Lung (tissue), 12 donors: ENCODE measurements around the gene FYN. TPM values are rescaled to one million over a fixed set of nuclear protein-coding genes. Genes with fewer than 3 reads are reported as not detected.

Source experiments
- ATAC-seq: fragments of 200-7000 bp; cut with Tn5 transposase; one replicate; pipeline ENCODE4 v1.9.1; 2020; ENCODE audit warnings: moderate number of reproducible peaks; ENCODE audit not compliant: insufficient read depth, low FRiP score
- DNase-seq, 3 donors: peaks; one replicate each; pipeline ENCODE4 v3.0.0-alpha.2; 2013 to 2017
- H3K27ac ChIP-seq, 2 donors: one replicate each; pipeline ENCODE4 v1.5.1; 2013; ENCODE audit warnings: mild to moderate bottlenecking in 2 of 2, moderate library complexity in 2 of 2, control low read depth in 1 of 2, inconsistent platforms in 1 of 2, low read depth in 1 of 2, low read length in 1 of 2
- H3K27me3 ChIP-seq, 3 donors: one replicate each; pipeline ENCODE4 v1.5.1; 2013; ENCODE audit warnings: low read length in 2 of 3; ENCODE audit not compliant: control insufficient read depth in 3 of 3, insufficient read depth in 3 of 3
- H3K36me3 ChIP-seq, 4 donors: one replicate each; pipeline ENCODE4 v1.5.1; 2013; ENCODE audit warnings: low read length in 4 of 4, mild to moderate bottlenecking in 1 of 4, moderate library complexity in 1 of 4; ENCODE audit not compliant: control insufficient read depth in 4 of 4, insufficient read depth in 4 of 4
- H3K4me1 ChIP-seq, 5 donors: one replicate each; pipeline ENCODE4 v1.5.1; 2013; ENCODE audit warnings: low read length in 5 of 5, mild to moderate bottlenecking in 2 of 5, moderate library complexity in 1 of 5; ENCODE audit not compliant: control insufficient read depth in 5 of 5, insufficient read depth in 5 of 5
- H3K4me3 ChIP-seq: one replicate; pipeline ENCODE4 v1.5.1; 2013; ENCODE audit warnings: mild to moderate bottlenecking, control low read depth, moderate library complexity
- H3K9ac ChIP-seq, 2 donors: one replicate each; pipeline ENCODE4 v1.5.1; 2013; ENCODE audit warnings: low read length in 2 of 2, control low read depth in 1 of 2; ENCODE audit not compliant: insufficient read depth in 1 of 2
- H3K9me3 ChIP-seq, 4 donors: one replicate each; pipeline ENCODE4 v1.5.1; 2013; ENCODE audit warnings: low read length in 3 of 4, mild to moderate bottlenecking in 1 of 4, moderate library complexity in 1 of 4; ENCODE audit not compliant: control insufficient read depth in 4 of 4, insufficient read depth in 3 of 4
- WGBS, 2 donors: extraction: QIAGEN DNeasy Blood & Tissue Kit; methylation state at CpG; one replicate each; pipeline ENCODE4 v1.1.7; 2013; 5-methylcytosine and 5-hydroxymethylcytosine counted together
- polyA plus RNA-seq, 2 donors: library from polyadenylated mRNA; stranded (reverse); fragments of 200-250 nt; gene quantifications; one replicate each; pipeline ENCODE4 v1.2.1, GENCODE V29; 2013
- total RNA-seq, 2 donors: library from RNA; depleted of rRNA in 1 of 2; stranded (reverse); fragments of >200 nt in 1 of 2; gene quantifications; one replicate each; pipeline ENCODE4 v1.2.1, GENCODE V29; 2014 to 2021
- TF ChIP-seq, protein P1 (sequence below): IDR thresholded peaks from 2 replicates; pipeline ENCODE4 v1.5.1; 2012; ENCODE audit warnings: mild to moderate bottlenecking; ENCODE audit errors: control extremely low read depth, extremely low read depth
- donor health status: control.
- donor health status: control.
- donor health status: Bipolar disorder and iron deficiency.
- donor health status: healthy.
- donor health status: DM: yes; HTN: yes; CAD: no.

The FYN gene
- total and polyA plus RNA-seq, 4 donors = 27.3 to 157 (median 71.0) TPM

DNA sequence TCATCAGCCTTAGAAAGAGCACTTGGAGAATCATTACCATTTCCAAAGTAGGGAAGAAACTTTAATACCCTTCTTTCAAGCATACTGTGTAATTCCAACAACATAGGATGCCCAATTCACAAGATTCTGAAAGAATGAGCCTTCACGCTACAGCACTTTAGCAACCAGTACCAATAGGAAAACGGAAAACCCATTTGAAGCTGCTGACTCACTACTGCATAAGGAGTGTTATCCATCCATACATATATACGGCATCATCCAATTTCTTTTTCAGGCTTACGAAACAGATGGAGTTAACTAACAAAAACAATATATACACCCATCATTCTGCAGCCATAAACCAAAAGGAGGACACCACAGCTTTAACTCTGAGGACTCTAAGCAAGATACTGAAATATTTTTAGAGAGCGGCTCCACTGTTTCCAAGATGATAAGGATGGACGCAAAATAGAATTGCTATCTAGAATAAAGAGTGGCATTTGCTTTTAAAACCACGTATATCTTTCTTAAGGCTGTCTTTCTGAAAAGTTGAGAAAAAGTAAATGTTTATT lies 24.9 kb downstream of the FYN start:
- 88 to 90% methylated on average over 7 of the region's 7 CpGs for WGBS, 2 donors
- TF ChIP-seq, protein P1, sequence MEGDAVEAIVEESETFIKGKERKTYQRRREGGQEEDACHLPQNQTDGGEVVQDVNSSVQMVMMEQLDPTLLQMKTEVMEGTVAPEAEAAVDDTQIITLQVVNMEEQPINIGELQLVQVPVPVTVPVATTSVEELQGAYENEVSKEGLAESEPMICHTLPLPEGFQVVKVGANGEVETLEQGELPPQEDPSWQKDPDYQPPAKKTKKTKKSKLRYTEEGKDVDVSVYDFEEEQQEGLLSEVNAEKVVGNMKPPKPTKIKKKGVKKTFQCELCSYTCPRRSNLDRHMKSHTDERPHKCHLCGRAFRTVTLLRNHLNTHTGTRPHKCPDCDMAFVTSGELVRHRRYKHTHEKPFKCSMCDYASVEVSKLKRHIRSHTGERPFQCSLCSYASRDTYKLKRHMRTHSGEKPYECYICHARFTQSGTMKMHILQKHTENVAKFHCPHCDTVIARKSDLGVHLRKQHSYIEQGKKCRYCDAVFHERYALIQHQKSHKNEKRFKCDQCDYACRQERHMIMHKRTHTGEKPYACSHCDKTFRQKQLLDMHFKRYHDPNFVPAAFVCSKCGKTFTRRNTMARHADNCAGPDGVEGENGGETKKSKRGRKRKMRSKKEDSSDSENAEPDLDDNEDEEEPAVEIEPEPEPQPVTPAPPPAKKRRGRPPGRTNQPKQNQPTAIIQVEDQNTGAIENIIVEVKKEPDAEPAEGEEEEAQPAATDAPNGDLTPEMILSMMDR = no peak

GRCh38 chr6:111846492-111847409 lies 26.5 kb downstream of the FYN start:
- no peak for DNase-seq
- Histone ChIP-seq H3K4me1 (peaks cover 30 to 71% (median 38%) of the 10 kb centered on the region in 5 donors), H3K9ac (no peak overlapping the region), H3K4me3 (no peak overlapping the region), H3K36me3 (no peaks in the 10 kb centered on the region), H3K27ac (no peak overlapping the region), H3K27me3 (no peaks in the 10 kb centered on the region), H3K9me3 (no peaks in the 10 kb centered on the region)
- ATAC-seq = no peak
- TF ChIP-seq, protein P1 = no peak
- 46 to 54% methylated on average over 5 of the region's 5 CpGs for WGBS, 2 donors

More for the DNA sequence above, 24.9 kb downstream of the FYN start:
- H3K4me1 ChIP-seq = peaks cover 25 to 70% (median 44%) of the 10 kb centered on the region in 5 donors
- no peak overlapping the region for H3K9ac ChIP-seq
- no peak overlapping the region for H3K4me3 ChIP-seq
- no peaks in the 10 kb centered on the region for H3K9me3 ChIP-seq
- H3K36me3 ChIP-seq = no peaks in the 10 kb centered on the region
- no peak for DNase-seq
- no peak overlapping the region for H3K27ac ChIP-seq
- no peaks in the 10 kb centered on the region for H3K27me3 ChIP-seq
- ATAC-seq = no peak

- DNase-seq = no peak
- 67 to 76% methylated on average over 4 of the region's 4 CpGs for WGBS, 2 donors
These were observed 27.2 kb downstream of the FYN start for GRCh38 chr6:111846066-111846465.

More at GRCh38 chr6:111846066-111846465, 27.2 kb downstream of the FYN start:
- no peaks in the 10 kb centered on the region for H3K9me3 ChIP-seq
- no peaks in the 10 kb centered on the region for H3K27me3 ChIP-seq
- TF ChIP-seq, protein P1 = no peak
- no peak overlapping the region for H3K4me3 ChIP-seq
- ATAC-seq = no peak
- H3K9ac ChIP-seq = no peak overlapping the region
- H3K27ac ChIP-seq = no peak overlapping the region
- peaks cover 27 to 65% (median 33%) of the 10 kb centered on the region in 5 donors for H3K4me1 ChIP-seq
- no peaks in the 10 kb centered on the region for H3K36me3 ChIP-seq
